Activated T-helper 17 cell treated with anti-CD3 and anti-CD28 coated beads, Interleukin-2, amount 50 U/mL, for 72 hours (primary cell): ENCODE measurements around the gene IL23R. TPM values are rescaled to one million over a fixed set of nuclear protein-coding genes. Genes with fewer than 3 reads are reported as not detected.

Source experiments
- ATAC-seq: fragments of 150-1000 bp; cut with Tn5 transposase; replicated peaks from 2 replicates; pipeline ENCODE4 v1.10.0; 2021; ENCODE audit warnings: mild to moderate bottlenecking, moderate library complexity
- H3K27ac Mint-ChIP-seq: one replicate; pipeline ENCODE4 v1.8.0; 2022; ENCODE audit warnings: mixed read lengths
- H3K27me3 Mint-ChIP-seq: one replicate; pipeline ENCODE4 v1.8.0; 2022; ENCODE audit warnings: mixed read lengths
- H3K36me3 Mint-ChIP-seq: one replicate; pipeline ENCODE4 v1.8.0; 2022; ENCODE audit warnings: low read depth, mild to moderate bottlenecking, mixed read lengths
- H3K4me1 Mint-ChIP-seq: one replicate; pipeline ENCODE4 v1.8.0; 2022; ENCODE audit warnings: mixed read lengths
- H3K4me3 Mint-ChIP-seq: one replicate; pipeline ENCODE4 v1.8.0; 2022; ENCODE audit warnings: mild to moderate bottlenecking, mixed read lengths
- H3K9me3 Mint-ChIP-seq: one replicate; pipeline ENCODE4 v1.8.0; 2022; ENCODE audit warnings: mixed read lengths
- total RNA-seq, 2 donors: library from RNA; stranded (reverse); gene quantifications; one replicate each; pipeline ENCODE4 v1.2.3, GENCODE V29; 2022

IL23R gene
- total RNA-seq, 2 donors from 2014 or later, result 15.2 to 20.1 TPM

DNA sequence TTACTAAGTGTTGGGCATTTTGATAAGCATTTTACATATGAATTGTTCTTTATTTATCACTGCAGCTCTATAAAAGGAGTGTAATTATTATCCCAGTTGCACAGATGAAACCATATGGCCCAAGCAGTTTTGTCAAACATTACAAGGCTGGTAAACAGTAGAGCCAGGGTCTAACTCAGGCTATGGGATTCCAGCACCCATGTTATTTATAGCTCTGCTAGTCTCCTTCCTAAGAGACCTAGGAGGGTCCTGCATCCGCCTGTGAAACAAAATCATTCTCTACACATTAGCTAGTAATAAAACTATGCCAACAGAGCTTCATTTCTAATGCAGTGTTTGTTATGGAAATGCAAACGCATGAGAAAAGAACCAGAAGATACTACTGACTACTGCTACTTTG is 58.6 kb downstream of the IL23R start:
- no peaks in the 10 kb centered on the region for H3K9me3 Mint-ChIP-seq
- ATAC-seq, result no peak
- H3K36me3 Mint-ChIP-seq, result peaks cover 40% of the 10 kb centered on the region
- no peak overlapping the region for H3K4me3 Mint-ChIP-seq
- peaks cover 7% of the 10 kb centered on the region for H3K4me1 Mint-ChIP-seq
- no peaks in the 10 kb centered on the region for H3K27me3 Mint-ChIP-seq
- H3K27ac Mint-ChIP-seq, result no peak overlapping the region

- H3K36me3 Mint-ChIP-seq, result peaks cover 40% of the 10 kb centered on the region
- H3K4me1 Mint-ChIP-seq, result peaks cover 7% of the 10 kb centered on the region
- ATAC-seq, result no peak
- no peaks in the 10 kb centered on the region for H3K27me3 Mint-ChIP-seq
- H3K4me3 Mint-ChIP-seq, result no peak overlapping the region
- peak overlapping the region; percentile 9 for H3K27ac Mint-ChIP-seq
- no peaks in the 10 kb centered on the region for H3K9me3 Mint-ChIP-seq
These were observed 60.4 kb downstream of the IL23R start for GRCh38 chr1:67226688-67227087.

GRCh38 chr1:67227196-67227595 is 60.9 kb downstream of the IL23R start:
- H3K4me3 Mint-ChIP-seq, result no peak overlapping the region
- no peak for ATAC-seq
- H3K27ac Mint-ChIP-seq, result no peak overlapping the region
- no peaks in the 10 kb centered on the region for H3K9me3 Mint-ChIP-seq
- H3K27me3 Mint-ChIP-seq, result no peaks in the 10 kb centered on the region
- H3K36me3 Mint-ChIP-seq, result peaks cover 40% of the 10 kb centered on the region
- H3K4me1 Mint-ChIP-seq, result peaks cover 7% of the 10 kb centered on the region

DNA sequence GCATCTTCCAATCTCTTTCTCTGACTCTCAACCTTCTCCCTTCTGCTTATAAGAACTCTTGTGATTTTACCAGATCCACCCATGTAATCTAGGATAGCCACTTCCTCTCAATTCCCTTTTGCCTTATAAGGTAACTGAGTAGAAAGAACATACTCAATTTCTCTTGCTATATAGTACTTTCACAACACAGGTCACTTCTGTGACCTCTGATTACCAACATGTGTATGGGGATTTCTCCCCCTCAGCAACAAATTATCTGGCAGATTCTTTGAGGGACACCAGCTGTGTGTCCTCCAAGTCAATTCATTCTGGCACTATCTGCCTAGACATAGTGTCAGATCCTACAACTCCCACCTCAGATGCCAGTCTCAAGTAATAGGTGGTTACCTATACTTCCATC is 62.5 kb downstream of the IL23R start:
- Mint-ChIP-seq H3K27ac (peak overlapping the region; percentile 65), H3K4me3 (no peak overlapping the region), H3K9me3 (no peaks in the 10 kb centered on the region), H3K36me3 (peaks cover 36% of the 10 kb centered on the region), H3K27me3 (no peaks in the 10 kb centered on the region), H3K4me1 (peaks cover 7% of the 10 kb centered on the region)
- ATAC-seq, result no peak

- Mint-ChIP-seq H3K27me3 (no peaks in the 10 kb centered on the region), H3K27ac (peak overlapping the region; percentile 34), H3K4me3 (no peak overlapping the region), H3K36me3 (peaks cover 25% of the 10 kb centered on the region), H3K9me3 (no peaks in the 10 kb centered on the region), H3K4me1 (peaks cover 7% of the 10 kb centered on the region)
- ATAC-seq, result peak; percentile 26
These were observed 64.3 kb downstream of the IL23R start for GRCh38 chr1:67230539-67230938.

DNA sequence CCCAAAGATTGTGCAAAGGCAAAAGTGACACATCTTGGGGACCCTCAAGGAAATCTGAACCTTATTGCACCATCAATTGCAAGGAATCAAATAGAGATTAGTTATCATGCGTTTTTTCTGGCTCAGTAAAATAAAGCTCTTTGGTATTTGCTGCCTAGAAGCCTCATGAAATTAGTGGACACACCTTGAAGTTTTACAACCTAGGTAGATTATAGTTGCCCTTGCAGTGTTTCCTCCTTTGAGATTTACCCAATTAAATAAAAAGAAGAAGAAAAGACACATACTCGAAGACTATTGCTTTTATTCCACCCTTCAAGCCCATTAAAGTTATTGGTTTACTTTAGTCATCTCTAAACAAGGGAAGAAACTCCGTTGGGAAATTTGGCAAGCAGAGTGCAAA is 70.0 kb downstream of the IL23R start:
- no peak overlapping the region for H3K27ac Mint-ChIP-seq
- peaks cover 1% of the 10 kb centered on the region for H3K4me1 Mint-ChIP-seq
- H3K27me3 Mint-ChIP-seq, result no peaks in the 10 kb centered on the region
- H3K36me3 Mint-ChIP-seq, result peaks cover 47% of the 10 kb centered on the region
- ATAC-seq, result no peak
- H3K4me3 Mint-ChIP-seq, result no peak overlapping the region
- H3K9me3 Mint-ChIP-seq, result no peaks in the 10 kb centered on the region

- Mint-ChIP-seq H3K36me3 (peaks cover 71% of the 10 kb centered on the region), H3K4me3 (no peak overlapping the region), H3K9me3 (peaks cover 3% of the 10 kb centered on the region), H3K27ac (peak overlapping the region; percentile 4), H3K4me1 (peaks cover 6% of the 10 kb centered on the region), H3K27me3 (no peaks in the 10 kb centered on the region)
- peak; percentile 3 for ATAC-seq
These were observed 73.5 kb downstream of the IL23R start for GRCh38 chr1:67239738-67240137.

- H3K27me3 Mint-ChIP-seq, result no peaks in the 10 kb centered on the region
- ATAC-seq, result peak; percentile 35
- peak overlapping the region; percentile 23 for H3K27ac Mint-ChIP-seq
- H3K4me1 Mint-ChIP-seq, result peaks cover 6% of the 10 kb centered on the region
- peaks cover 3% of the 10 kb centered on the region for H3K9me3 Mint-ChIP-seq
- H3K4me3 Mint-ChIP-seq, result no peak overlapping the region
- peaks cover 76% of the 10 kb centered on the region for H3K36me3 Mint-ChIP-seq
These were observed 75.0 kb downstream of the IL23R start for GRCh38 chr1:67241200-67241746.

DNA sequence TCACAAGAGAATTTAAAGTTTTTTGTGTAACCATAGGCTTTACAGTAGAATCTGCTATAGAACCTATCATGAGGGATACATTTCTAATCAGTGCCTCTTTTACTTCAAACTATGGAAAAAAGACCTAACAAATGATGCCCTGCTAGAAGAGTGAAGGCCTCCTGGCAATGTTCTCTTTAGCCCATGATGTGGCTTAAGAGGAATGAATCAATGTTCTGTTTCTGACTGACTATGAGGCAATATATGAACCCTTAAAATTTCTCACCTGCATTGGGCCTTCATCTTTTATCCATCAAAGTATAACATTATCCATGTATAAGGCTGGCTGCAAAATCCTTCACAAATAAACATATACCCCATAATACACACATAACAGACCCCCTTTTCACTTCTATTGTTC is 75.8 kb downstream of the IL23R start:
- peaks cover 3% of the 10 kb centered on the region for H3K9me3 Mint-ChIP-seq
- H3K4me3 Mint-ChIP-seq, result no peak overlapping the region
- H3K27ac Mint-ChIP-seq, result no peak overlapping the region
- ATAC-seq, result peak; percentile 24
- H3K4me1 Mint-ChIP-seq, result peaks cover 6% of the 10 kb centered on the region
- peaks cover 70% of the 10 kb centered on the region for H3K36me3 Mint-ChIP-seq
- no peaks in the 10 kb centered on the region for H3K27me3 Mint-ChIP-seq

DNA sequence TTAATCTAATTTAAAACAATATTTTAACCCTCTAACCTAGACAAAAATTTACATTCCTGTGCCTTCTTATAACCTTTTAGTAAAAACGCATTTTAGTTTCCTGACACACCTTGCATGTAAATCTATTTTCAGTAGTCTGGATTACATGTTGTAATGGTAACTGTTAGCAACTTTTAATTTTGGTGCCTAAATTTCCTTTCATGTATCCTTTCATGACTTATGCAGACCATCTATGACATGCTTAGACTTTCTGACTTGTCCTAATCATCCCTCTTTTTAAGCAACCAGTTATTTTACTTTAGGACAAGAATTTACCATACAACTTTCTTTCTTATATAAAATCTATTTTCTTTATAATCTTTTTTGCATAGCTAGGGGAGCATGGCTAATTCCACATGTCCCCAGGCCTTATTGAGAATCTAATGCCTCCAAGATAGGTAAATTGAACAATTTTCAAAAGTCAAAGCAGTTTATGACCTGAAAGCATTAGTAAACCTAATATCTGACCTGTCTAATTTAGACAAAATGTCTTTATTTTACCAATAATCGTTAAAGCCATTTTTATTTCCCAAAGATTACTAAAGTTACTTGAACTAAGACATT is 83.9 kb downstream of the IL23R start:
- Mint-ChIP-seq H3K9me3 (no peaks in the 10 kb centered on the region), H3K4me3 (no peak overlapping the region), H3K27ac (no peak overlapping the region), H3K36me3 (peaks cover 53% of the 10 kb centered on the region), H3K4me1 (no peaks in the 10 kb centered on the region), H3K27me3 (no peaks in the 10 kb centered on the region)
- ATAC-seq, result no peak

DNA sequence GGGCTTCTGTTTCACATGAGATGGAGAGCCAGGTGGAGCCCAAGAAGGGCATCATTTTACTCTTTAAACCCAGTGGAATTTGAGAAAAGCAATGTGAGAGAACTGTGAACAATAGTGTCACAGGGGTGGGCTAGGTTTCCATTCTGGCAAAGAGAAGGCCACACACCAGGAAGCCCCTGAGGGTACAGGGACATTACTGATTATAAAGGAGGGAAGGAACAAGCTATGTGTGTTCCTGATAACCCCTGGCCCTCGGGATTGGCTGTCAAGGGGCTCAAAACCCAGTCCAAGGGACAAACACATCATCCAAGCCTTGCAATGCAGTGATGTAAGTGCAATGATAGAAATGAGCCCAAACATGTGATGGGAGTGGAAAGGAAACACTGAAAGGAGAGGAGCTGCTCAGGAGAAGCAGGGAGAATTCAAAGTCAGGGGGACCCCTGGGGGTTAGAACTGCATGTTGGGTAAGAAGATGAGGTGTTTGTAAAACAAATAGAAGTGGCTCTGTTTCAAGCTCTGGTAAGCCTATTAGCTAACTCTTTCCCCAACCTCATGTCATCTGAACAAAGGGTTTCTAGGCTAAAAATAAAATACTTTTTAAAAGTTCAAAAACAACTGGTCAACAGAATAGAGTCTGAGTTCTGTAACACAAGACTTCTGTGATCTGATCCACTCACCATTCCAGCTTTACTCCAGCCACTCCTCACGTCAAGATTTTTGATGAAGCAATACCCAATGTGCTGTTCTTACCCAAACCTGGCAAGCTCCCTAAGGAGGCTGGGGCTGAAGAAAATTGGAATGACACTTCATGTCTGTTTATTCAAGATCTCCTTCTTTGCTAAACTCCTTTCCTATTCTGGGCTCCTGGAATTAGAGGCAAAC is 90.3 kb downstream of the IL23R start:
- H3K36me3 Mint-ChIP-seq, result peaks cover 58% of the 10 kb centered on the region

GRCh38 chr1:67257173-67257535 is 90.9 kb downstream of the IL23R start:
- H3K27ac Mint-ChIP-seq, result no peak overlapping the region
- H3K4me3 Mint-ChIP-seq, result no peak overlapping the region
- no peaks in the 10 kb centered on the region for H3K27me3 Mint-ChIP-seq
- peaks cover 56% of the 10 kb centered on the region for H3K36me3 Mint-ChIP-seq
- ATAC-seq, result no peak
- no peaks in the 10 kb centered on the region for H3K4me1 Mint-ChIP-seq
- no peaks in the 10 kb centered on the region for H3K9me3 Mint-ChIP-seq

More for the DNA sequence above, 90.3 kb downstream of the IL23R start:
- Mint-ChIP-seq H3K9me3 (no peaks in the 10 kb centered on the region), H3K4me1 (no peaks in the 10 kb centered on the region), H3K27ac (no peak overlapping the region), H3K4me3 (no peak overlapping the region), H3K27me3 (no peaks in the 10 kb centered on the region)
- no peak for ATAC-seq

DNA sequence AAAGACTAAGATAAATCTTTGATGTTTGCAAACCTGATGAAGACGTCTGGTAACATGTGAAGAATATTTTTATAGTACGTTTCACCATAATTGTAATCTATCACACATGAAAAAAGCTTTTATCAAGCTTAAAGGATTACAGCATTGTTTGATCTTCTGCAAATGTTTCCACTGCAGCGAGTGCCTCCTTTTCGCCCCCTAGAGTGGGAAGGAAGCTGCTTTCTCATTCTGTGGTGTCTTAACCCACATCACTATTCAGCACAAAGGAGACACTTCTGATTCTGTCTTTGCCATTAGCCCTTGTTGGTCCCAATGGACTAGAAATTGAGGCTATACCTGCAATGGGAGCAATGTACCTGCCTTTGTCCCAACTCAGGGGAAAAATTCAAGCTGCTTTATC is 95.4 kb downstream of the IL23R start:
- Mint-ChIP-seq H3K9me3 (no peaks in the 10 kb centered on the region), H3K4me1 (no peaks in the 10 kb centered on the region), H3K27ac (no peak overlapping the region), H3K36me3 (peaks cover 22% of the 10 kb centered on the region), H3K4me3 (no peak overlapping the region), H3K27me3 (no peaks in the 10 kb centered on the region)
- ATAC-seq, result no peak

DNA sequence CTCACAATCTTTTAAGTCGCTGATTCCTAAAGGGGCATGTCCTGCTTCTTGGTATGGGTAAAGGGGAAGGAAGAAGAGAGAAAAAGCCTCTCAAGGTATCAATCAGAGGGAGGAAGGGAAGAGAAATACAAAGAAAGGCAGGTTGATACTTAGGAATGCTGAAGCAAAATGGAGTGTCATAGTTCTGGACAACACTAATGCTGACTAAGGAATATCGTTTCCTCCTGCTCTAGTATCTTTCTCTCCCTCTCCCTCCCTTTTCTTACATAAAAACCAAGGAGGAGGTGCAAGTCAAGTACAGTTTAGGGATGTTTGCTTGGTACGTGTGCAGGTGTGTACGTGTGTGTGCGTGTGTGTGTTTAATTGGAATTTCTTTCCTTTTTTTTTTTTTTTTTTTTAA is 96.5 kb downstream of the IL23R start:
- peaks cover 15% of the 10 kb centered on the region for H3K36me3 Mint-ChIP-seq
- H3K4me3 Mint-ChIP-seq, result no peak overlapping the region
- ATAC-seq, result no peak
- no peaks in the 10 kb centered on the region for H3K4me1 Mint-ChIP-seq
- H3K9me3 Mint-ChIP-seq, result no peaks in the 10 kb centered on the region
- H3K27ac Mint-ChIP-seq, result no peak overlapping the region
- no peaks in the 10 kb centered on the region for H3K27me3 Mint-ChIP-seq

DNA sequence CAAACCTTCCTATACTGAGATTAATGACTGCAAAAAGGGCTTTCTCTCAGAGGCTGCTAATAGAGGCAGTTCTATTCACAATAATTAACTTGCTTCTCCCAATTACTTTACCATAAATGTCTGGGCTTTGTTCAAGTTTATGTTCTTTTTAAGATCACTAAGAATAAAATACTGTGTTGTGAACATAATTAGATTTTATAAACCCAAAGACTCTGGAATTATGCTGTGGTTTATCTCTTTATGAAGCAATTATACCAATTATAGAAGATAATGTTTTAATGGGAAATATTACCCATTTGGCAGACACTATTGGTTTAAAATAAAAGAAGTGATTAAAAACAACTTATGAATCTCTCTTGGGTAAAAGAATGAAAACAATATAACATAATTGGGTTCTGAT is 97.9 kb downstream of the IL23R start:
- no peaks in the 10 kb centered on the region for H3K9me3 Mint-ChIP-seq
- ATAC-seq, result no peak
- no peaks in the 10 kb centered on the region for H3K27me3 Mint-ChIP-seq
- H3K4me3 Mint-ChIP-seq, result no peak overlapping the region
- H3K4me1 Mint-ChIP-seq, result no peaks in the 10 kb centered on the region
- H3K27ac Mint-ChIP-seq, result no peak overlapping the region
- H3K36me3 Mint-ChIP-seq, result peaks cover 4% of the 10 kb centered on the region
